BJ (cell line): ENCODE measurements around the gene ZNF366. TPM values are rescaled to one million over a fixed set of nuclear protein-coding genes. Genes with fewer than 3 reads are reported as not detected.

Experiments
- CTCF ChIA-PET: fragments of 350-600 bp; formaldehyde crosslinking; extraction: SDS; loops from one replicate; lab custom pipeline; 2021; ENCODE audit warnings: antibody characterized with exemption, inconsistent platforms; lab: Yijun Ruan, JAX
- POLR2A ChIA-PET: fragments of 300-600 bp; sonication (Branson Sonifier 250); formaldehyde crosslinking; extraction: SDS; loops from one replicate; lab custom pipeline; 2021; ENCODE audit warnings: antibody characterized with exemption; lab: Charles Lee
- DNase-seq: peaks from one replicate; pipeline ENCODE4 v3.0.0-alpha.2; 2011; ENCODE audit warnings: low read depth
- H3K27me3 ChIP-seq: 2 replicates; pipeline ENCODE4 v1.6.0; 2011; ENCODE audit warnings: low read length; ENCODE audit not compliant: control insufficient read depth, insufficient read depth
- H3K36me3 ChIP-seq: 2 replicates; pipeline ENCODE4 v1.5.1; 2011; ENCODE audit warnings: low read length; ENCODE audit not compliant: control insufficient read depth, insufficient read depth
- H3K4me3 ChIP-seq: 2 replicates; pipeline ENCODE4 v1.5.1; 2011; ENCODE audit warnings: low read depth, mild to moderate bottlenecking, control low read depth, low read length
- CTCF ChIP-seq: IDR thresholded peaks from 2 replicates; pipeline ENCODE4 v1.5.1; 2011; ENCODE audit warnings: low read depth, mild to moderate bottlenecking, control low read depth, inconsistent platforms, low read length, moderate library complexity; ENCODE audit not compliant: insufficient read depth
- polyA plus RNA-seq: library from polyadenylated mRNA; depleted of rRNA; stranded (reverse); fragments of >200 nt; gene quantifications from 2 replicates; pipeline ENCODE4 v1.2.3, GENCODE V29; 2011

The ZNF366 gene
- polyA plus RNA-seq, 1 experiment = not detected

DNA sequence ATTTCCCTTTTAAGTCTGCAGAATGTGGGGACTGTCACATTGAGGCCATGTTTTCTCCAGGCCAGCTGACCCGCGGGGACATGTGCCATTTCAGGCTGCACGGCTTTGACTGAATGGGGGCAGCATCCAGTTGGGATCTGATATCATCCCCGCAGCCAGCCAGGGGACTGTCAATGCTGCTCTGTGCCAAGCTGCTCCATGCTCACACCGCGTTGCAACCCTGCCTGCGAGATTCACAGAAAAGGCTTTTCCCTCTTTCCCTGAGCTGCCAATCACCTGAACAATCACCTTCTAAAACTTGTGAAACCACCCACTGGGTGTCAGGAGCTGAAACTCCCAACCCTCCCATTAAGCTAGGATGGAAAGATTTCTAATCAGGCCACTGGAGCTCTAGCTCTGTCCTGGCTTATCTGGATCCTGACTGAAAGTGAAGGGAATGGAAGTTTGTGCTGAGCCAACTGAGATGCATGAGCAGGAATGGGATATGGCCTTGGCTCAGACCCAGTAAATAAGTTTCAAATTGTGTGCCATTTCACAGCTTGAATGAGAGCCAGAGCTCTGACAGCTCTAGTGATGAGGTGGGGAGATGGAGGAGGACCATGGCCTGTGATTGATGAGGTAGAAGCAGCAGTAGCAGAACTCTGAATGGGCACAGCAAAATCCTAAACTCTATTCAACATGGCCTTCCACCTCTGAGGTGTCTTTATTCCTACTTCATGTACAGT lies 34.5 kb upstream of the ZNF366 start:
- ChIA-PET POLR2A (no interaction called here), CTCF (interaction anchor here (1.4 kb wide), 1 partner anchor 174 kb away, joined by 3 read pairs; no protein-coding TSS in a partner anchor)
- DNase-seq = no peak
- TF ChIP-seq CTCF = no peak
- no peaks in the 10 kb centered on the region for H3K27me3 ChIP-seq
- H3K36me3 ChIP-seq = no peaks in the 10 kb centered on the region
- H3K4me3 ChIP-seq = no peak overlapping the region

- no peak for DNase-seq
- H3K27me3 ChIP-seq = no peaks in the 10 kb centered on the region
- CTCF ChIA-PET = interaction anchor here (1.4 kb wide), 1 partner anchor 174 kb away, joined by 3 read pairs; no protein-coding TSS in a partner anchor
- POLR2A ChIA-PET = no interaction called here
- no peak overlapping the region for H3K4me3 ChIP-seq
- no peak for TF ChIP-seq CTCF
- H3K36me3 ChIP-seq = no peaks in the 10 kb centered on the region
Measured at GRCh38 chr5:72540759-72541438, 33.7 kb upstream of the ZNF366 start.

DNA sequence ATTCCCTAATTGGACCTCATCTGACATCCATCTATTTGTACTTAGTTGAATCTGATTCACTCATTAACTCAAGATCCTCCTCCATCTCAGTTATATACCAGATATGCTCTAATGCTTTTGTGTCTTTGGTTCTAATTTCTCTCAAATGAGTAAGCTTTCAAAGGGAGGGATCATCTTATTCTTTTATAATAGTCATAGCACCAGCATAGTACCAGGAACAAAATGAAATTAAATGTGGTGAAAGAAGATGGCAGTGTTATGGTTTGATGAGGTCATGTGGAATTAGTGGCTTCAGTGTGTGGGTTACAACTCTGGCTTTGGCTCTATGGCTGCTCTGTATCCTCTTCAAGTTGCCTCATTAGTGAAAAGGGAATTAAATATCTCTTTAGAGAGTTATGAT lies 32.5 kb upstream of the ZNF366 start:
- ChIA-PET POLR2A (no interaction called here), CTCF (interaction anchor here (0.9 kb wide), 1 partner anchor 16 kb away, joined by 3 read pairs; no protein-coding TSS in a partner anchor)
- Histone ChIP-seq H3K4me3 (no peak overlapping the region), H3K36me3 (no peaks in the 10 kb centered on the region), H3K27me3 (no peaks in the 10 kb centered on the region)
- DNase-seq = no peak
- no peak for TF ChIP-seq CTCF

GRCh38 chr5:72539038-72539437 lies 31.8 kb upstream of the ZNF366 start:
- ChIA-PET CTCF (interaction anchor here (1.0 kb wide), 1 partner anchor 127 kb away, joined by 3 read pairs; no protein-coding TSS in a partner anchor), POLR2A (no interaction called here)
- no peak overlapping the region for H3K4me3 ChIP-seq
- no peaks in the 10 kb centered on the region for H3K27me3 ChIP-seq
- DNase-seq = no peak
- no peak for TF ChIP-seq CTCF
- no peaks in the 10 kb centered on the region for H3K36me3 ChIP-seq

DNA sequence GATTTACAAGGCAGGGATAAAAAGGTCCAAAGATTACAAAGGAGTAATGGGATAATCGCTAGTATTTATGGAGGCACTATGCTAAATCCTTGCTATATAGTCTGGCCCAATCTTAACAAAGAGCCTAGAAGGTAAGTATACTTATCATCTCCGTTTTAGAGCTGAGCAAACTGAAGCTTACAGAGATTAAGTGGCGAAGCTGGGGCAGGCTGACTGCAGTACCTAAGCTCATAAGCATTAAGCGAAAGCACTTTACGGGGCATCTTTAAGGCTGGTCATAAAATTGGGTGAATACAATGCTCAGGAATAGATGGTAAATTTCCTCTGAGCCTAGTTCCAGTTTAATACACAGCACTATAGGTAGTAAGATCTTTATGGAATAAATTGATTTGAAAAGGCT lies 30.0 kb upstream of the ZNF366 start:
- Histone ChIP-seq H3K4me3 (no peak overlapping the region), H3K27me3 (no peaks in the 10 kb centered on the region), H3K36me3 (no peaks in the 10 kb centered on the region)
- CTCF ChIA-PET = interaction anchor here (1.0 to 1.3 kb wide), 2 partner anchors 35 to 171 kb away, joined by 3 to 4 read pairs; no protein-coding TSS in a partner anchor
- POLR2A ChIA-PET = no interaction called here
- DNase-seq = no peak
- TF ChIP-seq CTCF = no peak
